GM18507 (cell line): Measurements from ENCODE around the gene HAND1.

ENCODE experiments used
- DNase-seq: peaks from one replicate; pipeline ENCODE4 v3.0.0; 2011; ENCODE audit warnings: low read depth; ENCODE audit not compliant: insufficient read length; ENCODE audit errors: extremely low spot score
- FAIRE-seq: peaks from 2 replicates; lab custom pipeline; 2011; peaks lifted over from hg19 to GRCh38; lab: Jason Lieb, UNC

HAND1 gene

DNA sequence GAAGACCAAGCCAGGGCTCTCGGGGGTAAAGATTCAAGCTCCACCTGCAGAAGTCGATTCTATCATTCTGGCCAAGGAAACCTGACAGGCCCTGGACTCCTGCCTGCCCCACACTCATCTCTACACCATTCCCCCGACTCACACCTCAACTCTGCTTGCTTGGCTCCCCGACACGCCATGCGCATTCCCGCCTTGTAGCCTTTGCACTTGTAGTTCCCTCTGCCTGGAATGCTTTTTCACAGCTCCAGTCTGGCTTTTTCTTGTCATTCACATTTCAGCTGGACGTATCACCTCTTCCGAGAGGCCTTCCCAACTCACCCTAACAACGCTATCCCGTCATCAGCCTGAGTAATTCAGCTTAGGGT, 28.7 kb upstream of the HAND1 start:
- FAIRE-seq, result no peak
- DNase-seq, result no peak

GRCh38 chr5:154506049-154506715, 28.2 kb upstream of the HAND1 start:
- no peak for FAIRE-seq
- DNase-seq, result no peak

DNA sequence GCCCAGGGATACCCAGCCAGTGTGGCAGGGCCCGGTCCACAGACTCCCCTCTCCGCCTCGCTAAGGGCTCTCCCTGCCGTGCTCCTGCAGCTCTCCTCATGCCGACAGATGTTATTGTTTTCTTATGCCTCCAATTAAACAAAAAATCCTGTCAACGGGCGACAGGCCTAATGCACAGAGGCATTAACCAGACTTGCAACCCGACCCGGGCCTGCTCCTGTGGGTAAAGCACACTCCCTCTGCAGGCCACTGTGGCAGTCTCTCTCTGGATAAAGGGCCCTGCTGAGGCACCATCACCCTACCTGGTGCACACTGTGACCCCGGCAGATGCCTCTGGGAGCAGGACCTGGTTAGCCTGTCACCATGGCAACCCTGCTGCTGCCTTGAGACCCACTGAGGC, 27.5 kb upstream of the HAND1 start:
- no peak for FAIRE-seq

GRCh38 chr5:154503698-154504039, 25.6 kb upstream of the HAND1 start:
- FAIRE-seq, result no peak

More for the DNA sequence above, 27.5 kb upstream of the HAND1 start:
- no peak for DNase-seq

GRCh38 chr5:154502180-154502579, 24.2 kb upstream of the HAND1 start:
- FAIRE-seq, result no peak
- DNase-seq, result no peak

More at GRCh38 chr5:154503698-154504039, 25.6 kb upstream of the HAND1 start:
- no peak for DNase-seq

DNA sequence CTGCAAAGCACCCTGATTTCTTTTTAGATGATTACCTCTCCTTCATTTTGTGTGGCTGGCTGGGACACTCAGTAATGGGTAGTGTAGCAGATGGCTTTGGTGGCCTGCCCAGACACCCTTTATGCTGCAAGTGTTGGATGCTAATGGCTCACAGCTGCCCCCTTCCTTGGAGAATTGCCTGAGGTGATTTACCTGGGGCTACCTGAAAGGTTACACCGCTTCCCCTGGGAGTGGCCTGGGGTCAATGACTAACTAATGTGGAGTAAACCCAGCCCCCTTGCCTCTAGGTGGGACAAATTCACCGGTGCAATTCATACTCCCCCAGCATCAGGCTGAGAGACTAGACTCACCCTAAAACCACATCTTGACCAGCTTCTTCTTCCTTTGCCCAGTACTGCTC, 23.5 kb upstream of the HAND1 start:
- no peak for DNase-seq
- FAIRE-seq, result peak; percentile 39

GRCh38 chr5:154498994-154499393, 21.0 kb upstream of the HAND1 start:
- FAIRE-seq (no peak), DNase-seq (no peak)

DNA sequence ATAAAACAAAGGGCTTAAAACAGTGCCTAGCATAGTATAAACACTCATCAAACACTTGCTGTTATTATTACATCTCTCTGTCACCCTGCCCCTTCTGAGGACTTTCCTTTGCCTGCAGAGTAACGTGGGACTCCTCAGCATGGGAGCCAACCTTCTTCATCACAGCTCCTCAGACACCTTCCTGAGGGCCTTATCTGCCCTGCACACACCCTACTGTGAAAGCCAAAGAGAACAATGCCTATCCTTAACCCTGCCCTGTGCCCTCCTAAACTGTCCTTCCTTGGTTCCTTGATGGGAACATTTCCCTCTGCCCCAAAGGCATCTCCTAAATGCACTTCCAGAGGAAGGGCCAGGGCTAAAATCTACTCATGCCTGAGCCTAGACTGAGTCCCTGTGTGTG, 20.6 kb upstream of the HAND1 start:
- no peak for FAIRE-seq
- no peak for DNase-seq

DNA sequence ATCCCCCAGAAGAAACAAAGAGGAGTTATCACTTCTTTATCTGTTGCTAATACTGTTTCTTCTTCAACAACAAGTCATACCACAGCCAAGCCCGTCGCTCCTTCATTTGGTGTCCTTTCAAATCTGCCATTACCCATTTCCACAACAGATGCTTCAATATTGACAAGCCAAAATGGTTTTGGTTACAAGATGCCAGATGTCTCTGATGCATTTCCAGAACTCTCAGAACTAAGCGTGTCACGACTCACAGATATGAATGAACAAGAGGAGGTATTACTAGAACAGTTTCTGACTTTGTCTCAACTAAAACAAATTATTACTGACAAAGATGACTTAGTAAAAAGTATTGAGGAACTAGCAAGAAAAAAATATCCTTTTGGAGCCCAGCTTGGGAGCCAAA, 16.0 kb upstream of the HAND1 start:
- no peak for FAIRE-seq

DNA sequence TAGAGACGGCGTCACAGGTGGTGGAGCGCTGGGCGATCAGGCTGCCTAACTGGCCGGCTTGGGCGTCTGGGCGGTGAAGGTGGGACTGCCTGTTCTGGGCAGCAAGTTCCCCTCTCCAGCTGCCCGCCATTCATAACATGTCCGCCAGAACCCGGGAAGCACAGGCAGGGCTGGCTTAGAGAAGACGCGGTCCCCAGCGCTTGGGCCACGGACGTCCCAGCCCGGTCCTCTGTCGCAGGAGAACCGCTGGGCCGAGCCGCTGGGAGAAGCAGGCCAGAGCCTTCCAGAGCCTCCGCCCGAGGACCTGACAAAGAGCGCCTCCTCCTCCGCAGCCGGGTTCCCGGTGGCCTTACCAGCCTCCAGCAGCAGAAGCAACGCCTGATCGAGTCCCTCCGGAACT, 15.2 kb upstream of the HAND1 start:
- DNase-seq, result no peak
- FAIRE-seq, result no peak

More for the DNA sequence above, 16.0 kb upstream of the HAND1 start:
- DNase-seq, result no peak

GRCh38 chr5:154491941-154492340, 13.9 kb upstream of the HAND1 start:
- no peak for DNase-seq
- FAIRE-seq, result no peak

- peak; percentile 82 for FAIRE-seq
- peak; percentile 45 for DNase-seq
Measured at GRCh38 chr5:154487541-154487940, 9.5 kb upstream of the HAND1 start.

DNA sequence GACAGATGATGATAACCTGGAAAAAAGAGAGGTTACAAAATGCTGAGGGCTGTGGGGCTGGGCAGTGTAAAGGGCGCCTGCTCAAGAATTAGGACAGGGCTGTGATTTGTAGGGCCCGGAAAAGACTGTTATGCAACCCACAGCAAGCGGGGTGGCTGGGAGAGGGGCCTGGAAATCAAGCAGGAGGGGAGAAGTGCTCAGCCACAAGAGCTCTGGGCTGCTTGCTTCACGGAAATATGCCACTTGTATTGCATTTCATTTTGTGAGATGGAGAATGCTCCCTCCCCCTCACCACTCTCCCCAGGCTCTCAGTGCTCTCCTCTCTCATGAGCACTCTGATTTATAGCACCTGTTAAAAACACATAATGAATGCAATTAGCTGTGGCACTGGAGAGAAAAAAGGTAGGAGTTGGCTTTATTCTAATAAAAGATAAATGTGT, 8.4 kb upstream of the HAND1 start:
- DNase-seq, result no peak
- no peak for FAIRE-seq

DNA sequence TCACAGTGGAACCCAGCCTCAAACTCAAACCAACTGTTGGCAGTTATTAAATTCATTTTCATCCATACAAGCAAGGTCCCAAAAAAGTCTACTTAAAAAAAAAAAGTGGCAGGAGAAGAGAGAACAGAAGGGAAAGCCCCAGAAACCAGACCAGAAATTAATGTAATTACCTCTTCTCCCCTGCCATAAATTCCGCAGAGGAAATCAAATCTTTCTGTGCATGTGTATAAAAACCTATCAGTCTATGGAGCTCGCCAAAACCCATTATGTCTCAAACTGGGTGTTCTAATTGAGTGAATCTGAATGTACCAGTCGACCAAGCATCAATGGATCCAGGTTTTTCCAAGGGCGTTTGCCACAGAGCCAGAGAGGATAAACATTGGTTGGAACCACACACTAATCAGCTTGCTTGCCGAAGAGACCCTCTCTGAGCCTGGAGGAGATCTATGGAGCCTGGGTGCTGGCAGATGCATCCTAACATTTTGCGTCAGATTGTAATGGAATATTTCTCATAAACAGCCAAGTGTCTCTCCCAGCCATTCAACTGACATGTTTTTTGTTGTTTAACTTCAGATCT, 7.9 kb upstream of the HAND1 start:
- DNase-seq (no peak), FAIRE-seq (no peak)

GRCh38 chr5:154485096-154485491, 7.1 kb upstream of the HAND1 start:
- DNase-seq (no peak), FAIRE-seq (no peak)

GRCh38 chr5:154484393-154485095, 6.5 kb upstream of the HAND1 start:
- FAIRE-seq (no peak), DNase-seq (no peak)

DNA sequence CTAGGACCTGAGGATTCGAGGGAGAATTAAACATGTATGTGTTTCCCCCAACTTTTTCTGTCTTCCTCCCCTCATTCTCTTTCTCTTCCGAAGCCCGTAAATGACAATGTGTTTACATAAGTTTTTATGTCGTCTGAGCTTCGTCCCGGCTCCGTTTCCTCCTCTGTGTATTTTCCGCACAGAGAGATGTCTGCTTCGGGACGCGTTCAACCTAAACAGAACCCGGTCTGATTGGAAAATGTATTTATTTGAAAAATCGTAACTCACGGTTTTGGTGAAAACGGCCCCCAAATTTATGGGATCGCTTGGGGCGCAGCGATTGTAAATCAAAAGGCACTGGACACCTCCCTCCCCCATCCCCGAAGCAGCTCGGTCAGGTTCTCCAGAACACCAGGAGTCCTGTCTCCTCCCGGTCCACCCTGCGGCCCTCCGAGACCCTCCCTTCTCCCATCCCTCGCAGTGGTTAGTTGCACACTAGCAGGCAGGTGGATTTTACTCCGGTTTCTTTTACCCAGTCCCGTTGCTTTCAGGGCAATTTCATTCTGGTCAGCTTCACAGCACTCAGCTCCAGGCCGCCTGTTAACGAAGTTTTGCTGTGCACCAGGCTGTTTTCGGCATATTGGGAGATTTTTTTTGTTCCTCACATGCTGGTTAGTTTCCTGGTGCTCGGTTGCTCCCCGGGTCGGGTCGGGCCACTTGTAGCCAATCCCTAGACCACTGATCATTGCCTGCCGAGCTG, 5.8 kb upstream of the HAND1 start:
- no peak for FAIRE-seq
- no peak for DNase-seq

- no peak for DNase-seq
- no peak for FAIRE-seq
Measured at GRCh38 chr5:154482528-154483449, 4.8 kb upstream of the HAND1 start.

DNA sequence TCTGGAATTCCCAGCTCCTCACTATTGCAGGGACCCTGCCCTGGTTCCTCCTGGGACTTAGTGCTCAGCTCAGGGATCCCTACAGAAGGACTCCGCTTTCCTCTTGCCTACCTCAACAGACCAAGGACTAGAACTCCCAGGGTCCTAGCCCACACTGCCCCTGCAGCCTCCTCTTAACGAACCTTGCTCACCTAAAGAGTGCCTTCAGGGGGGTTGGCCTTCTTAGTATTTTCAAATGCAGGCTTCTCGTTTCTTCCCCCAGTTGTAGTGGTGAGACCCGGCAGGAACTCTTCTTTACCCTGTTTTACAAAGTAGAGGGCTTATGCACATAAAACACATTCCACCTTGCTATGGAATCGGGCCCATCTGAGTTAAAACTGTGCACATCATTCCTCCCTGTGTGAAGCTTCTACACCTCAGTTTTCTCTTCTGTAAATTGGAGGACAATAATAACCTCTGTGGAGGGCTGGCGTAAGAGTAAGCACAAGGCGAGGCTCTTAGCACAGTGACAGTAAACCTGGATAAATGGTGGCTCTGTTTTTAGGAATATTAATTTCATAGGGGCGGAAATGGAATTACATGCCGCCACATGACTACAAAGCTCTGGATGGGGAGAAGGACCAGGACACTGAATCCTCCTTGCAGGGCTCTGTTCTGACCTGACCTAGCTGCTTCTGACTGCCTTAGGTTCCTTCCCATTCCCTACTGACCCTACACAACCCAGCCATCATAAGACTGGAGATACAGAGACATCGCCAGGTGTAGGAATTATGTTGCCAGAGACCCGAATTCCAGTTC, 3.8 kb upstream of the HAND1 start:
- DNase-seq (no peak), FAIRE-seq (no peak)
